ENCODE results near the gene SLC30A3. TPM values are rescaled to one million over a fixed set of nuclear protein-coding genes. Genes with fewer than 3 reads are reported as not detected.
"Not testable (repeated sequence)": the region's sequence is repeated elsewhere in the genome, so short reads cannot be mapped to it uniquely, and the experiment has no call there.

Gene SLC30A3, protein sequence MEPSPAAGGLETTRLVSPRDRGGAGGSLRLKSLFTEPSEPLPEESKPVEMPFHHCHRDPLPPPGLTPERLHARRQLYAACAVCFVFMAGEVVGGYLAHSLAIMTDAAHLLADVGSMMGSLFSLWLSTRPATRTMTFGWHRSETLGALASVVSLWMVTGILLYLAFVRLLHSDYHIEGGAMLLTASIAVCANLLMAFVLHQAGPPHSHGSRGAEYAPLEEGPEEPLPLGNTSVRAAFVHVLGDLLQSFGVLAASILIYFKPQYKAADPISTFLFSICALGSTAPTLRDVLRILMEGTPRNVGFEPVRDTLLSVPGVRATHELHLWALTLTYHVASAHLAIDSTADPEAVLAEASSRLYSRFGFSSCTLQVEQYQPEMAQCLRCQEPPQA
- not detected for total RNA-seq

DNA sequence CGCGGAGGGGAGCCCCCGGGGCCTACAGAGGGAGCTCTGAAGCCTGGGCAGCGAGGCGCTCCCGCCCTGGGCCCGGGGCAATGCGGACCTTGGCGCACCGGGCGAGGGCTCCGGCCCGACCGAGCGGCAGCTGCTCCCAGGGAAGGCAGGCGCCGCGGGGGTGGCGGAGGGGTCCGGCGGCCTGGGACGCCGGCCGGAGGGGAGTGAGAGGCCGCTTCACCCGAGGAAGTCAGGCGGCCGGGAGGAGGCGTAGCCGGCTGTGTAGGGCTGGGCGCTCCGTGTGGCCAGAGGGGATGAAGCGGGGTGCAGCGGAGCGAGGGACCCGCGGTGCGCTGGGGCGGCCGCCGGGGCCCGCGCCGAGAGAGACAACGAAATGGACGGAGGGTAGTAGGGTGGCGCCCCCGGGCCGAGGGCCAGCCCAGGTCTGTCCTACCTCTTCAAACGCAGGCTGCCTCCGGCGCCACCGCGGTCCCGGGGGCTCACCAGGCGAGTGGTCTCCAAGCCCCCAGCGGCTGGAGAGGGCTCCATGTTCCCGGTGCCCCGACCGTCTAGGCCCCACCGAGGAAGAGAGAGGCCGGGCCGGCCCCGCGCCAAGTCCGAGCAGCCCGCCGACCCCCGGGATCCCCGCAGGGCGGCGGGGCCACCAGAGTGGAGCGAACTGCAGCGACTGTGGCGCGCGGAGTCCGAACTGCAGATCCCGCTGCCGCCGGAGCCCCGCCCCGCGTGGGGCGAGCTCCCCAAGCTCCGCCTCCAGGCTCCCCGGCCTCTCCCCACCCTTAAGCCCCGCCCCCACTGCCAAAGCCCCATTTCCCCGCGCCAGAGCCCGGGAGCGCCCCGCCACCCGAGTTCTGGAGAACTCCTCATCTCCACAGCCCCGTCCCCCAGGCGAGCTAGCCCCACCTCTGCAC is at the start of gene SLC30A3:
Gene SLC30A3, minus strand, starts transcription at position 669 of the 908 bp plus-strand sequence. Its CDS starts 141 bp downstream, at position 528.
- peak; percentile 63 for DNase-seq

DNA sequence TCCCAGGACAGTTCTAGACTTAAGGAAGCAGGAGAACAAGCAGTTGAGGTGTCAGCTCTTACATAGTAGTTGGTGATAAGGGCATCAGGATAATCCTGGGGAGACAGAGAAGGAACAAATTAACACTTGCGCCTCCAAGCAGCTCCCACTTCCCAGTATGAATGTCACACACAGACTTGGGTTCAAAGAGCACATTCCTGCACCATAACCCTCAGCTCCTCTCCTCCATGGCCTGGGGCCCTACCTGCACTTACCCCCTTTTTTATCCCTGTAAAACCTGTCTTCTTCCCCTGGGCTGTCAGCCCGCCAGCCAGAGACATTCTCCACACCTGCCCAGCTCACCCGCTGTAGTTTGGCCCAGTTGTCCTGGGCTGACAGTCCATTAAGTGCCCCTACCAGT is 49.3 kb upstream of the SLC30A3 start:
- DNase-seq, result no peak

DNA sequence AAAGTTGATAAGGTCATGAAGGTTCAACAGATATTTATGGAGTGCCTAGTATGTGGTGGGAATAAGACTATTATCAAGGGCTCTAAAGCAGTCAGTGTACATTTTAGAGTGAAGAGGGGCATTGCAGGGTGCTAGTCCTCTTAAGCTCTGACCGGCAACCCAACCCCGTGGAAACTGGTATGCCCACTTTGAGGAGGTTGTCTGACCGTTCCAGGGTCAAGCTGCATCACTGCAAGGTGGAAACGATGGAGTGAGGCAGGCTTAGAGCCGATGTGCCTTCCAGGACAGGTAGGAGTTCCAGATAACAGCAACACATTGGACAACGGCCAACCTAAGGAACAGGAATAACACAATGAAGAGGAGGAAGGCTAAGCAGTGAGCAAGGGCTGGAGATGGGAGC is 46.8 kb upstream of the SLC30A3 start:
- DNase-seq, result no peak

DNA sequence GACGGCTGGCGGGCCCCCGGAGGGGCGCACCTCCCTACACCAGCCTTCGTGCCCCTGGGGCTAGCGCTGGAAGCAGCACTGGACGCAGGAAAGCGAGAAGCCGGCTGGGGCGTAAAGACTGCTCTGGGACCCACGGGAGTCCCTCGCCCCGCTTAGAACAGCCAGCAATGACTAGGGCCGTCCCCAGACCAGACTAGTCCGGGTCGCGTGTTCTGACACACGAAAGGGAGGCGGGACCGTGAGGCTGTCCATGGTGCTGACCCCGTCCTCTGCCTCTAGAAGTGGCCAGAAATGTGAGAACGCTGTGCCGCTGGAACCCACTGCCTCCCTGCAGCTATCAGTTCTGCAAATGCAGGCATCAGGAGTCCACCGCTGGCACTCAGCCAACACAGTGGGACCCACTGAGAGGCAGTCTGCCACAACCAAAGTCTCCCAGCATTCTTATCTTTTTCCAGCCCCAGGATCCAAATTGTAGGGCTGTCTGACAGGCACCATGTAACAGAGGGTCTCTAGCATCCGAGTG is 45.6 kb upstream of the SLC30A3 start, which contains the start of gene UCN:
Gene UCN, minus strand, starts transcription at position 87 of the 523 bp plus-strand sequence. CDS start 550 bp downstream, outside the sequence.
- peak; percentile 77 for DNase-seq

DNA sequence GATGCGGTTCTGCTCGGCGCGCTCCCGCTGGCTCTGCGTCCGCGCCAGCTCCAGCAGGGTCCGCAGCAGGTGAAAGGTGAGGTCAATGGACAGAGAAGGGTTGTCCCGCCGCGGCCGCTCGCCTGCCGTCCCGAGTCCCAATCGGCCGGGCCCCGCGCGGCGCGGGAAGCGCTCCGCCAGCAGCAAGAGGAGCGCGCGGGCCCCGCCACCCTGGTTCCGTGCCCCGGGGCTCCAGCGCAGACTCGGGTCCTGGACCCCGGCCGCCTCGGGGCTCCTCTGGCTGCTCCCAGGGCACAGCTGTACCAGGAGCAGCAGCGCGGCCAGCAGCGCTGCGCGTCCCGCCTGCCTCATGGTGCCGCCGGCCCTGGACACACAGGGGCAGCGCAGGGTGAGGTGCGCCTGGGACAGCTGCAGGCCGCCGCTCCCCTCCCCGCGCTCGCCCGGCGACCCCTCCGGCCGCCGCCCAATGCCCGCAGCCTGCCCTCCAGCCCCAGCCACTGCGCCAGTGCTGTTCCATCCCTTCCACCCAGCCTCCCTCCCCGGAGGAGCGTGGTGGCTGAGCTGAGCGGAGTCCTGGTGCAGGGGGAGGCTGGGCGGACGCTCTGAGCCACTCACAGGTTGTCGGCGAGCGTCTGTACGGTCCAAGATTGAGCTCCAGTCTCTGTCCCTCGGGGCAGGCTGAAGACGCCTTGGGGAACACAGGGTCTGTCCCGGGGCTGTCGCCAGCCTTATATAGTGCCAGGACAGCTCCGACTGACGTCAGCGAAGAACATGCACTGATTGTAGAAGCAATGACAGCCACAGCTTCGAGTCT is 44.9 kb upstream of the SLC30A3 start:
- DNase-seq, result no peak

DNA sequence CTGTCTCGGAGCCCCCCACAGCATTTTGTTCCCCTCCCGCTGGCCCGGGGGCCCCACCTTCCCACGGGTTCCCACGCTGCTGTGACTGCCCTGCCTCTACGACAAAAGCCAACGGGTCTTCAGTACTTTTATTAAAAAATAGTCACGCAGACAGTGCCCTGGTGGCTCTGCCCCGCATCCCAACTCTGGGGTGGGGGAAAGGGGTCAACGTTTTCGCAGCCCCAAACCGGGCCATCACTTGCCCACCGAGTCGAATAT is 44.4 kb upstream of the SLC30A3 start:
- no peak for DNase-seq

DNA sequence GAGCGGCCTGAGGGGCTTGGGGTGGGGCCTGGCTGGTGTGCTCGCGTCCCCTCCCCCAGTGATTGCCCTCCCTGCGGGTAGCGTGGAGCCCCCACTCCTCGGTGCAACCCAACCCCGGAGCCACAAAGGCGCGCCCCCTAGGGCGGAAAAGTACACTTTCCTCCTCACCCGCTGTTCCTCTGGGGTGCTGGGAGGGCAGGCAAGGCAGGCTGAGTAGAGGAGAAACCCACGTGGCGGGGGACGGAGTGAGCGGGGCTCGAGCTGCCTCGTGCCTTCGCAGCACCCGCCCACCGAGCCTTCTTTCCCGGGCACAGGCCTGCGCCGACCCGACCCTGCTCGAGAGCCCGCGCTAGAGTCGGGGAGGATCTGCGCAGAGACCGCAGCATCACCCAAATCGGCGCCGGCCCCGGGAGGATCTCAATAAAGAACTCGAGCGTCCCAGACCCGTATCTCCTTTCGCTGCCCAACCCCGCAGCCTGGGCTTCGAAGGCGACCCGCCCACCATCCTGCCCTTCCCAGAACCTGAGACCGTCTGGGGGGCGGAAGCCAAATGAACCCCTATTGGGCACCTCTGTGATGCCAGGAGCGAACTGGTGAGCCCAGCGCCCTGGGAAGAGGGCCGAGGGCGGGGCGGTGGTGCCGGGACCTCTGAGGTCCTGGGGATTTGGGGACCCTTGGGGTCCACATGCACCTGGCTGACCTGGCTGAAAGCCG is 43.9 kb upstream of the SLC30A3 start:
- DNase-seq, result no peak

DNA sequence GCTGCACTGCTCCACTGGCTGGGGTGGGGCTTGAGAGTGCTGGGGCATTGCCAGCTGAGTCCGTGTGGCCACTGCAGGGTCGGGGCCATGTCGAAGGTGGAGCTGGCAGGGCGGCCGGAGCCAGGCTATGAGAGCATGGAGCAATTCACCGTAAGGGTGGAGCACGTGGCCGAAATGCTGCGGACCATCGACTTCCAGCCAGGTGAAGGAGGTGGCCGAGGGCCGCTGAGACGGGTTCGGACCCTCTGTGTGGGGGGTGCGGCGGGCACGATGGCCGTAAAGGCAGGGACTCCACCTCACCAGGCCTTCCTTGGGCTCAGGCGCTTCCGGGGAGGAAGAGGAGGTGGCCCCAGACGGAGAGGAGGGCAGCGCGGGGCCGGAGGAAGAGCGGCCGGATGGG is 43.3 kb upstream of the SLC30A3 start:
- DNase-seq, result no peak

DNA sequence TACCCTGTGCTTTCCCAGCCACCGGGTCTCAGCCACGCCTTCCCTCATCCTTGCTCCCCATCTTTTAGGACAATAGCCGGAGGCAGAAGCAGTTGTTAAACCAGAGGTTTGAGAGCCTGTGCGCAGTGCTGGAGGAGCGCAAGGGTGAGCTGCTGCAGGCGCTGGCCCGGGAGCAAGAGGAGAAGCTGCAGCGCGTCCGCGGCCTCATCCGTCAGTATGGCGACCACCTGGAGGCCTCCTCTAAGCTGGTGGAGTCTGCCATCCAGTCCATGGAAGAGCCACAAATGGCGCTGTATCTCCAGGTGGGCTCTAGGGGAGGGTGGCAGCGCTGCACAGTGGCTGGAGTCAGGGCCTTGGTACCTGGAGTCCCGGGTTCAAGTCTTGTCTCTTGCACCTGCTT is 42.7 kb upstream of the SLC30A3 start:
- DNase-seq, result no peak

DNA sequence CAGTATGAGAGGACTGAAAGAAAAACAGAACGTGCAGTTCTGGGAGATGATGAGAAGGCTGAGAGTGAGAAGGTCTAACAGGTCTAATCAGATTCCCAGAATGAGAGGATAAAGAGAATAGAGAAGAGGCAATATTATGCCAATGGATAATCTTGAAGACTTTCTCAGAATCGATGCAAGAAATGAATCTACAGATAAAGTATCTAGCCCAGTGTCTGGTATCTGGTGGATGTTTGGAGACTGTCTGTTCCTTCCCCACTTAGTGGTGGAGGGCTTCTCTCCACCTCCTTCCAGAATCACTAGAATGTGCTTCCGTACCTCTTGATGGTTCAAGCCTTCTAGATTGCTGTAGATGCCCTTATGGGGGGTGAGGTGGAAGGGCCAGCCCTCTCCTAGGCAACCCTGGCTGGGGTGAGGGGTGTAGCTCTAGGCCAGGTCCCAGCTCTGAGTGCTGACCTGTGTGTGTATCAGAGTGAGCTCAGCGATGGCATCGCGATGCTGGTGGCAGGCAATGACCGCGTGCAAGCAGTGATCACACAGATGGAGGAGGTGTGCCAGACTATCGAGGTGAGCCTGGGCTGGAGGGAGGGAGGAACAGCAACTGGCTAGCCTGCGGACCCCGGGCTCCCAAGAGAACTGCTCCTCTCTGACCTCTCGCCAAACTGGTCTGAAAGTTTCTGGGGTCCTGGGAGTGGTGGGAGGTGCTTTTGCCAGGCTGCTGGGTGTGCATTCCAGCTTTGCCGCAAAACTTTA is 41.8 kb upstream of the SLC30A3 start:
- DNase-seq, result no peak

DNA sequence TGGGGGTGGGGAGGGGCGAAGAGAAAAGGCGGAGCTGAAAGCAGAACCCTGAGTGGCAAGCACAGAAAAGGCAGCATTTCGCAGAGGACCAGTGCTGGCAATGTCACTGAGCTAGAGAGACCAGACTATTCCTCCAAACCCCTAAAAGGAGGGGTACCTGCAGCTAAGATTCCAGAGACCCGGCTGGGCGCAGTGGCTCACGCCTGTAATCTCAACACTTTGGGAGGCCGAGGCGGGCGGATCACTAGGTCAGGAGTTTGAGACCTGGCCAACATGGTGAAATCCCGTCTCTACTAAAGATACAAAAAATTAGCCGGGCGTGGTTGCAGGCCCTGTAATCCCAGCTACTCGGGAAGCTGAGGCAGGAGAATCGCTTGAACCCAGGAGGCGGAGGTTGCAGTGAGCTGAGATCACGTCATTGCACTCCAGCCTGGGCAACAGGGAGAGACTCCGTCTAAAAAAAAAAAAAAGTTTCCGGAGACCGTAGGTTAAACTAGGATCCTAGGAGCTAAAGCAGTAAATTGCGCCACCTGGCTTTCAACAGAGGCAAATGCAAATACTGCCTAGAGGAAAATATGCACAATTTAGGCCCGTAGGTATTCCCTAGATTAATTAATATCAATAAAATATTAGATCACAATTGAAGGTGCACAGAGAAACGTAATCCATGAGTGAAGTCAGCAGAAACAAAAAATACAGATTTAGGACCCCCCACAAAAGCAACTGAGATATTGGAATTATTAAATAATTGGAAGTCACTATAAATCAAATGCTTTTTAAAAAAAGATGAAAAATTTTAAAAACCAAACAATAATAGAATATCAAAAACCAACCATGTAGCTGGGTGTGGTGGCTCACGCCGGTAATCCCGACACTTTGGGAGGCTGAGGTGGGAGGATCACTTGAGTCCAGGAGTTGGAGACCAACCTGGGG is 40.5 kb upstream of the SLC30A3 start:
- peak; percentile 66 for DNase-seq

DNA sequence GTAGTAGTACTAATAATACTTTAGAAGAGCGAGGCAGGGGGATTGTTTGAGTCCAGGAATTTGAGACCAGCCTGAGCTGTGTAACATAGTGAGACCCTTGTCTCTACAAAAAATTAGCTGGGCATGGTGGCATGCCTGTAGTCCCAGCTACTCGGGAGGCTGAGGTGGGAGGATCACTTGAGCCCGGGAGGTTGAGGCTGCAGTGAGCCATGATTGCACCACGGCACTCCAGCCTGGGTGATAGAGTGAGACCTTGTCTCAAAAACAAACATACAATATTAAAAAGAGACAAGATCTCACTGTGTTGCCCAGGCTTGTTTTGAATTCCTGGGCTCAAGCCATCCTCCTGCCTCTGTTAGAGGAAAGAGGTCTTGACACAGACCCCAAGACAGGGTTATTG is 37.8 kb upstream of the SLC30A3 start:
- not testable (repeated sequence) for DNase-seq

DNA sequence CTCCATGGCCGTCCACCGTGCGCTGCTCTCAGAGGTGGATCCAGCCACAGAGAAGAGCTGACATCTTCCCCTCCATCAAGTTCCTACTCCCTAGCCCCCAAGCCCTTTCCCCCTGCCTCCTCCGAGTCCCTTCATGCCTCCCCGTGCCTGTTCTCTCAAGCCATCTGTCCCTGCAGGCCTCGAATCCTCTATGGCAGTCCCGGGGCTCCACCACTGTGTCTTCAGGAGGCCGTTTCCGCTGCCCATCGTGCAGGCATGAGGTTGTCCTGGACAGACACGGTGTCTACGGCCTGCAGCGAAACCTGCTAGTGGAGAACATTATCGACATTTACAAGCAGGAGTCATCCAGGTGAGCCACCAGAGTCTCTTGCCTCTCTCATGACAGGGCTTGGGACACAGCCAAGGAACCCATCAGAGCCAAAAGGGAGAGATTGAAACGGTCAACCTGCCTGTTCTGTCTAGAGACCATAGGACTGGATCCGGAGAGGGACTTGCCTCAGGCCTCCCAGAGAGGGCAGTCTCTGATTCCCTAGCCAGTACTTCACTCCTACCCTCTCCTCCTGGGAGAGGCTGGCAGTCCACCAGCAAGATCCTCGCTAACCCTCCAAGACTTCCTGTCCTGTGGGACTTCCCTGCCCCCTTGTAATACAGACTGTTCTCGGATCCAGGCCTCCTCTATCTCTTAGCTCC is 35.7 kb upstream of the SLC30A3 start:
- no peak for DNase-seq

DNA sequence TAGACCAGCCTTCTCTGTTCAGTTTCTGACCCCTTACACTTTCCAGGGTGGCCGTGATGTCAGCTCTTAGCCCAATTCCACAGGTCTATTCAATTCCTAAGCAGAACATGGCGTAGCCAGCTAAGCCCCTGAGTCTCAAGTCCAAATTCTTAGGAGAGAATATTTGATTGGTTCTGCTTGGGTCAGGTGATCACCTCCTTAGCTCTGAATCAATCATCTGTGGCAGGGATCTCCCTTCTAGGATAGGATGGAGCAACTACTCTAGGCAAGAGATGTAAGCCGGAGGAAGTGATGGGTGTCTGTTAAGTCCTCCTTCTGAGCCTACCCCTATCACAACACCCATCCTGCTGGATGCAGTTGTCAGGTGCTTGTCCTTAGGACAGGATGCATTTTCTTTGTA is 34.3 kb upstream of the SLC30A3 start:
- DNase-seq, result no peak

DNA sequence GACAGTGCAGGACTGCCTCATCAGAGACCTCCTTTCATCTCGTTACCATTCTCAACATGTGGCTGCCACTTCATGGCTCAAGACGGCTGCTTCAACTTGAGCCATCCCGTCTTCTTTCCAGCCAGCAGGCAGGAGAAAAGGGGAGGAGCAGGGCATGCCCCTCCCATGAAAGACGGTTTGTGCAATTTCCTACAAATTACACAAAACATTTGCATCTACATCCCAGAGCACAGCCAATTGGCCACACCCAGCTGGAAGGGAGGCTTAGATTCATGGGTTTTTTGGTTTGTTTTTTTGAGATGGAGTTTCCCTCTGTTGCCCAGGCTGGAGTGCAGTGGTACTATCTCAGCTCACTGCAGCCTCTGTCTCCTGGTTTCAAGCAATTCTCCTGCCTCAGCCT is 33.6 kb upstream of the SLC30A3 start:
- DNase-seq, result no peak

DNA sequence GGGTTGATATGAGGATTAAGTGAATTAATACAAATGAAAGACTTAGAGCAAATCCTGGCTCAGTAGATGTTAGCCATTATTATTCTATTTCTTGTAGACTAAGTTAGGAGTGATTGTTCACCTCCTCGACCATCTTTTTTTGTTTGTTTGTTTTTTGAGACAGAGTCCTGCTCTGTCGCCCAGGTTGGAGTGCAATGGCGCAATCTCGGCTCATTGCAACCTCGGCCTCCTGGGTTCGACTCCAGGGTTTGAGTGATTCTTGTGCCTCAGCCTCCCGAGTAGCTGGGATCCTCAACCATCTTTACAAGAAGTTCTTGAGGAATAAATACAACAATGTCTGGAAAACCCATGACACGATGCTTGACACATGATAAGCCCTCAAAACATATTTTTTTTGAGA is 32.1 kb upstream of the SLC30A3 start:
- DNase-seq, result no peak

DNA sequence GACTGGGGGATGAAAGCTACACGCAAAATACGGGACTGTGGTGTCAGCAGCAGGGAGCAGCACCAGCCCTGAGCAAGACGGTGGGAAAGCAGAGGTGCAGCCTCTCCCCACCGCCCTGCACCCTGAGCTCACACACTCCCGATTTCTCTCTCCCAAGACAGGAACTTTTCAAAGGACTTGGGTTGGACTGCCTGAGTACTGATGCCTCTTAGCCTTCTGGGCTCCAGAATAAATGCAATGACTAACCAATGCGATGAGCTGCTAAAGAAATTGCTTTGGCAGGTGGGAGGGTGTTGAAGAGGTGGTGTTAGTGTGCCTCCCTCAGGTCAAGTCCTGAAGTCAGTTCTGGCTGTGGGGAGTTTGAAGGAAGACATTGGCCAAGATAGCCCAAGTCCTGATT is 29.0 kb upstream of the SLC30A3 start:
- DNase-seq, result no peak

DNA sequence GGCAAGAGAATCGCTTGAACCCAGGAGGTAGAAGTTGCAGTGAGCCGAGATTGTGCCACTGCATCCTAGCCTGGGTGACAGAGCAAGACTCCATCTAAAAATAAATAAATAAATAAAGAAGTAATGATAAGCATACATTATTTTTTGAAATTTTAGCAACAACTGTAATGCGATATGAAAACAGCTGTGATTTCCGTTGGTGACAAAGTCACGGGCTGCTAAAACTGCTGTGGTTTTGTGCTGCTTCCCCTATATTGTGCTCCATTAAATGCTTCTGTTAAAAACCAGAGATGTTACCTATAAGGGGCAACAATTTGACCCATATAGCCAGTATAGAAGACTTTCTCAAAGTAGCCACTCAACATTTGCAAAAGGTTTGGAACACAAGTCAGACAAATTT is 27.7 kb upstream of the SLC30A3 start:
- DNase-seq, result no peak

DNA sequence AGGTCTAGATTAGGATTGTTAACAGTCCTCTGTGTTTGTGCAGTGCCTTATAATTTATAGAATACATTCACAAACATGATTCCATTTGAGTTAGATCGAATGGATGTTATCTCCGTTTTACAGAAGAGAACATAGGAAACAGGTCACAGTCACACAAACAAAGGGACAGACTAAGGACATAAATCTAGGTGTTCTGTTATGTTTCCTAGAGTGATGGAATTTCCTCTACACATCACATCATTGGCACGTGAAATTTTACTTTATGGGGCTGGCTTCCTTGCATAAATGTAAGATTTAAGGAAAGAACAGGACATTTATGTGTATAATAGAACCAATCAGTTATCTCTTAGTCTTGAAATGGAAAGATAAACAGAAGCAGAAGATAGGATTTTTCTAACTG is 25.8 kb upstream of the SLC30A3 start:
- DNase-seq, result no peak

Measured in tongue (tissue), 2 donors.